Sigmoid colon (tissue), 4 donors: ENCODE results near the gene ZNF486.

ENCODE experiments used
- CTCF ChIP-seq, 4 experiments: fragments of 450-650 bp in 3 of 4; fragments of 200-600 bp in 1 of 4; IDR thresholded peaks; one replicate each; pipeline ENCODE4 v1.5.1; 2016 to 2019; ENCODE audit warnings: antibody characterized with exemption in 4 of 4, mild to moderate bottlenecking in 3 of 4, moderate library complexity in 2 of 4
- EP300 ChIP-seq, 4 donors: sonication (generic); formaldehyde crosslinking; IDR thresholded peaks; one replicate each; pipeline ENCODE4 v1.6.1; 2017; ENCODE audit warnings: antibody characterized with exemption in 4 of 4
- POLR2AphosphoS5 ChIP-seq, 4 donors: sonication (generic); formaldehyde crosslinking; IDR thresholded peaks; one replicate each; pipeline ENCODE4 v1.6.1; 2017; ENCODE audit warnings: antibody characterized with exemption in 4 of 4

GRCh38 chr19:20124879-20125278, 42.1 kb upstream of the ZNF486 start:
- TF ChIP-seq CTCF (IDR thresholded peaks at IDR 0.05) (no peak), POLR2AphosphoS5 (IDR thresholded peaks at IDR 0.05) (no peak), EP300 (IDR thresholded peaks at IDR 0.05) (no peak)
